GM04503 (cell line): ENCODE measurements around the gene LYPD5.
"Not testable (repeated sequence)": the region's sequence is repeated elsewhere in the genome, so short reads cannot be mapped to it uniquely, and the experiment has no call there.

ENCODE experiments used
- DNase-seq: peaks from one replicate; pipeline ENCODE4 v3.0.0-alpha.2; 2012; ENCODE audit warnings: low read depth

Gene LYPD5

DNA sequence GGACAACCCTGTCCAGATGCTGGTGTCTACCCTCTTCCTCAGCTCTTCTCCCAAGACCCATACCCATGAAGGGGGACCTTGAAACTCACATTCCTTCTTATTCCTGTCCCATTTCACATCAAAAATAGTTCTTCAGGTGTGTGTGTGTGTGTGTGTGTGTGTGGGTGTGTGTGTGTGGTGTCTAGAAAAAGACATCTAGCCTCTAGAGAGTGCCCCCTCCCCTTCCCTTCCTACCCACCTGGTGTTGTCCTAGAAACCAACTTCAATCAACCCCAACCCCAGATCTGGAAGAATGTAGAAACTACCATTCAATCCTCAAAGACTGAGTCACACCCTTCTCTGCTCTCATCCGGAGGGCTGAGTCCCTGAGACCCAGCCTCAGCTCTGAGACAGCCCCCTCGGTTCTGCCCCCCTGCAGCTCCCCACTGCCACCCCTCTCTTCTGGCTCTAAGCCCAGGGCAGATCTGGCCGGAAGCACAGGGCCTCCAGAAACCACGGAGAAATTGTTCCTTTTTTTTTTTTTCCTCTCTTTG lies 25.0 kb downstream of the LYPD5 start:
- DNase-seq, result no peak

DNA sequence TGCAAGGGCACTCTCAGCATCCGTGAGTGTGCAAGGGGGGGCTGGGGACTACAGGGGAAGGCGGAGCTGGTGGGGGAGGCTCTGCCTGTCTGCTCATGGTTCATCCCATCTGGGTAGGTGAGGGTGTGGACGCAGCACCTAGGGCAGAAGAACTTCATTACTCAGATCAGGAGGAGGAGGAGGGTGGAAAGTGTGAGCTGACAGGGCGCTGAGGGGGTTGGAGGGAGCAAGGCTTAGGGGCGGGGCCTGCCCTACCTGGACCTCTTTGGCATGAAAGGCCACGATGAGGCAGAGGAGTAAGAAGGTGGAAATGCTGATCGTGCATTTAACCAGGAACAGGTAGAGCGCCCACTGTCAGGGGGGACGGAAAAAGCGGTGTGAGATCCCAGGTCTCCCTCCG lies 26.0 kb downstream of the LYPD5 start:
- DNase-seq, result no peak

- DNase-seq, result no peak
Observed at GRCh38 chr19:43775299-43775890, 26.9 kb downstream of the LYPD5 start.

DNA sequence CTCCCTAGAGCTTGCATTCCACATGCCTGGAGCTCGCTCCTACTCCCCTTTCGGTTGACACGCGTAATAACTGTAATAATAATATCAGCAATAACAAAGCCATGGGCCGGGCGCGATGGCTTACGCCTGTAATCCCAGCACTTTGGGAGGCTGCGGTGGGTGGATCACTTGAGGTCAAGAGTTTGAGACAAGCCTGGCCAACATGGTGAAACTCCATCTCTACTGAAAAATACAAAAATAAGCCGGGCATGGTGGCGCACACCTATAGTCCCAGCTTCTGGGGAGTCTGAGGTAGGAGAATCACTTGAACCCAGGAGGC lies 27.3 kb downstream of the LYPD5 start:
- not testable (repeated sequence) for DNase-seq

- DNase-seq, result no peak
Observed at GRCh38 chr19:43774103-43774939, 27.9 kb downstream of the LYPD5 start.

DNA sequence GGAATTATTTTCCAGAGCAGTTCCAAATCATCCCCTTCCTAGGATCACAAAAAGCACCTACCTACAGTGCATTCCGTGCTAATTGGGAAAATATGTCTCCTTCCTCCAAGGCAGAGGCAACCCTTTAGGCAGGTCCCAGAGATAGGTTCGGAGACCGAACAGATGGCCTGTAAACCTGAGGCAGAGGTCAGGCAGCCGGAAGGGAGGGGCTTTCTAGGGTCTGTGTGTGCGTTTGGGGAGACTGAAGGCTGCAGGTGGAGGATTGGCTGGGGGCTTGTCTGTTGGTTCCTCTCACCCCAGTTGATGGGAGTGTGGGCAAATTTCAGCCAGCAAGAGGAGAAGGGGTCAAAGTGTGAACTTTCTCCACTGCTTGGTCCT lies 28.5 kb downstream of the LYPD5 start:
- DNase-seq, result no peak

DNA sequence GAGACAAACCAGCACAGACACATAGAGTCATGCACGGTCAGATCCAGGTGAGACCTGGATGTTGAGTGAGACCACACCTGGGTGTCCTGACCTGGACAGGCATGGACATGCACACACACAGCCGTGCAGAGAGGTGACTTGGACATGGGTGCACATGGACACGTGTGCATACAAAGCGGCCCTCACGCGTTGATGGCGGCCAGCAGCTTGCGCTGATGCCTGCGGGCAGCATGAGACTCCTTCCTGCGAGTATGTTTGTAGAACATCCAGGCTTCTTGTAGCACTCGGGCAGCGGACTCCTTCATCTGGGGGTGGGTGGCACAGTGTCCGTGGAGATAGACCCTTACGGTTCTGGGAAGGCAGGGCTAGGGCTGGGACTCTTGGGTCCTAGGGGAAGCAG lies 33.0 kb downstream of the LYPD5 start:
- DNase-seq, result no peak

DNA sequence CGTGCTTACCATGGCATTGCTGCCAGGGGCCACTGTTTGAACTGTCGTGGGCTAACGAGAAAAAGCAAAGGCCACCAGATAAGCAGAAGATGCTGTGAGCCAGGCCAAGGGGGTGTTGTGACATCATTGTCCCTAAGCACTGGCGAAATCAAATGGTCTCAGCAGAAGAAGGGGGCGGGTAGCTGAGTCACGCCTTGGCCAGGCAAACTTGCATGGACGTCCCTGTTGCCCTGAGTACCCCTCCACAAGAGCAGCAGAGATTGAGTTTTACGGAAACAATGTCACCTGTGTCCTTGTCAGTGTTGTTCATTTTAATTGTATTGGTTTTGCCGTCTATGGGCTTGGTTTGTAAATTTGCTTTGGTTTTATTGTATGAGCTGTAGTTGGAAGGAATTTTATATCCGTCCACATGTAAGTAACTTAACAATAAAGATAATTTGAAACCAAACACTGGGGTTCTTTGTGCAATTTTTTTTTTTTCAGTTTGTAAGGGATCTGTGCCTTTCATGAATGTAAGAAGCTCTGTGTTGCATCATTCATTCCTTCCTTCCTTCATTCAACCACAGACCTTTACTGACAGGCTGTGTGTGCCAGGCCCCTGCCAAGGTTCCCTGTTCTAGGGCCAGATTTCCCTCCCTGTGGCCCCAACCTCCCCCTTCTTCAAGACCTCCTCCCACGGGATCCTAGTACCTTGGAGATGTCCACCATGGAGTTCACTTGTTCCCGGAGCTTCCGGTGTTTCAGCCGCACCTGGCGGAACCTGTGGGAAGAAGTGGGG lies 33.8 kb downstream of the LYPD5 start:
- DNase-seq, result no peak

DNA sequence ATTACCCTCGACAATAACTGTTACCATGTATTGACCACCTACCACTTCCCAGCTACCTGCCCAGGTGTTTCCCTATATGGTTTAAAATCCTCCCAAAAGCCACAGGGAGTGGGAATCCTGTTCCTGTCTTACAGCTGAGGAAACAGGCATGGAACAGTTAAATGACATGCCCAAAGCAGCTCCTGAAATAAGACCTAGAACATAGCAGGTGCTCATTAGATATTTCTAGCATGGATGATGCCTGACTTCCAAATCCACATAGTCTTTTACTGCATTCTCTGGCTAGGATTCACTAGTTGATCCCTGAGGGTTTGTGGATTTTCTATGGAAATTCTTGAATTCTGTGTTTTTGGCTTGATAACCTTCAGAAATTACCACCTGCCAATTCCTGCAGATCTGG lies 34.4 kb downstream of the LYPD5 start:
- DNase-seq, result no peak

DNA sequence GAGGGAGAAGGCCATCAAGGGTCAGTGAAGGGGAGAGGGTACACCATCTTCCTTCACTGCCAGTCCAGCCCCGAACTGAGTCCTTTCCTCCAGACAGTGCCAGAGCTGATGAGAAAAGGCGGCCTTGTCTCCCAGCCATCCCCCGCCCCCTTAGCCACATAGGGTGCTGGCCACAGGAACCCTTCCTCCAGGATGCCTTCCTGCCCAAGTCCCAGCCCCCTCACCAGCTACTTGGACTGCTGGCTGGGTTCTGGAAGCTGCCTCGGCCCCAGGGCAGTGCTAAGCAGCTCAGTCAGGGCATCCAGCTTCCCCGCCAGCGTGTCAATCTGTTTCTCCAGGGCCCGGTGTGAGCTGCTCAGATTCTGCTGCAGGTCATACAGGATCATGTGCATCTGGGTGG lies 34.9 kb downstream of the LYPD5 start:
- no peak for DNase-seq

- DNase-seq, result no peak
Observed at GRCh38 chr19:43766755-43767043, 35.5 kb downstream of the LYPD5 start.

DNA sequence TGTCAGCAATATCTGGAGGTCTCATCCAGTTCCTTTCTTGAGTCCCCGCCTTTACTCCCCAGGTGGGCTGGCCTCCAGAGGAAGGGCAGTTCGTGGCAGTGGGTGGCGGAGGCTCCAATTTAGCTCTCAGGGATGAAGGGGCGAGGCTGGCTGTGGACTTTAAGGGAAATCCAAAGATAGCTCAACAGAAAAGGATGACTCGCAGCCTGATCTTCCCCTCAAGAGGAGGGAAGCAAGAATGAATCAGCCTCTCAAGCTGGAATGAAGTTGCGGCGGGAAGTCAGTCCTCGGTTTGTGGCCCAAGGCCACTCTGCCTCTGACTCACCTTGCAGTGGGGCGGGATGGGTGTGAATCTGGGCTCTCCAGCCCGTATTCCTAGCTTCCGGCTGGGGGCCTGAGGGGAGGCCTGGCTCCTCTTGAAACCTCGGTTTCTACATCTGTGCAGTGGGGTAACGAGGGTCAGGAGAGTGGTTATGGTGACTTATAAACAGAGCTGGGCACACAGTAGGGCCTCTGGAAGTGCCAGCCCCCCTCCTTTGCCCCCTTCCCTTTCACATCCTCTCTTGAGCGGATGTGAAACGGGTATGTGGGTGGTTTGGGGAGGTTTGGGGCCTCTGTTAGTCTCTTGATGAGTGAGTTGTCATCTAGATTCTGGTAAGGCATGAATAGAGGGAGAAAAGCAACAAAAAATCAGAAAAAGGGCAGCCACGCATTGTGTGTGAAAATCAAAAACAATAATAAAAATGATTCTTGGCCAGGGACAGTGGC lies 37.0 kb downstream of the LYPD5 start:
- DNase-seq, result peak; percentile 87

GRCh38 chr19:43764684-43765083 lies 37.6 kb downstream of the LYPD5 start:
- not testable (repeated sequence) for DNase-seq

DNA sequence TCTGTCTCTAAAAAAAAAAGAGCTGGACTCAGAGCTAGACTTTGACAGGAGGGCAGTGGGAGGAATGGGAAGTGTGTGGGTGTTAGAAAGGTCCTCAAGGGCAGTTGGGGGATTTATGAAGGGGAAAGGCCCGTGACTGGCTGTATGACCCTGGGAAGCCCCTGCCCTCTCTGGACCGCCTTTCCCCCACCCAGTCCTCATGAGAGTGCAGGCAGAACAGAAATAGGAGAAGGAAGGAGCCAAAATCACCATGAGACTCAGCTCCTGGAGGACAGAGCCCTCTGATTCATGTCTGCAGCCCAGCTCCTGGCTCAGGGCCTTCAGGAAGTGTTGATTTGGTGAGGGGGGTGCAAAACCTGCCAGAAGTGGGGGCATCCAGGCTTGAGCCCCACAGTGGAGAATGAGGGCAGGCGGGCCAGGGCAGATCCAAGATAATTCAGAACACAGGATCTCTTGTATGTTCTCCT lies 38.7 kb downstream of the LYPD5 start:
- DNase-seq, result no peak

- DNase-seq, result no peak
Observed at GRCh38 chr19:43762814-43763213, 39.4 kb downstream of the LYPD5 start.

DNA sequence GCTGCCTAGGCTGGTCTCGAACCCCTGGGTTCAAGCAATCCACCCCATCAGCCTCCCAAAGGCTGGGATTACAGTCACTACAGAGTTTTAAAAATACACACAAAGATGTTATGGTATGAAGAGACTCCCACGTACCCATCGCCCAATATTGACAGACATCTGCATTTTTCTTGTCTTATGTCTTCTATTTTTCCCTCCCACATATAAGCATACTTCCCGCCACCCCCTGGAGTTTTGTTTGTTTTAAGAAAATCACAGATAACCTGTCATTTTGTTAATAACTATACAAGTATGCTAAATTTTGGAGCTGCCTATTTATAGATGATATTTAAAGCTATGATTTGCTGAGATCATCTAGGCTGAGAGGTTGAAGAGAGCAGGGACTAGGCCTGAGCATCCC lies 41.3 kb downstream of the LYPD5 start:
- no peak for DNase-seq

GRCh38 chr19:43759515-43759914 lies 42.7 kb downstream of the LYPD5 start:
- no peak for DNase-seq

- DNase-seq, result no peak
Observed at GRCh38 chr19:43755256-43755801, 46.9 kb downstream of the LYPD5 start.

DNA sequence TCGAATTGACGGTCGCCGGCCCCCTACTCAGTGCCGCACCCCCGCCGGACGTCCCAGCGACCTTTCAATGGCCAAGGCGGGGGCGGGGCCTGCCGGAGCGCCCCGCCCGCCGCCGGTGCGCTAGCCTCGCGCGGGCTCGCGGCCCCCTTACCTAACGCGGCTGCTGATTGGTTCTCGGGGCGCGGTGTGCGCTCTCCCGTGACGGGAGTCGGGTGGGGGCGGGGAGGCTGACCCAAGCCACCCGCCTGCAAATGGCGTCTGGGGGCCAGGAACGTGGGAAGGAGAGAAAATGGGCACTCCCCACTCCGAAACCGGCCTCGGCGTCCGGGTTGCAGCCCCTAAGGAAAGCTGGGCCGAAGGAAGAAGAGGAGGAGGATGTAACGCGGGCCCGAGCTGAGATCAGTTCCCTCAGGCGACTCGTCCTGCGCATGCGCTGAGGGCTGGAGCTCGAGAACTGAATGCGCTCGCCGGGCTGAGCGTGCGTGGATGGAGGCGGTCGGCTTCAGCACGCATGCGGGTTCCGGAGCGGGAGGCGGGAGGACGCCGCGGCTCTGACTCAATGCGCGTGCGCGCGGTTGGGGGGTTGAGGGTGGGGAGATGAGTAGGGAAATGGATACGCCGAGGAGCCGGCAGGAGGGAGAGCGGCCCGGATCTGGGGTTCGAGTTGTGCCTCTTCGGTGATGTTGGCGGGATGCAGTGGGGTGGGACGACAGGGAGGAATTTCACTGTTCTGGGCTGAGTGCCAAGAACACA lies 47.6 kb downstream of the LYPD5 start, which contains the start of gene SMG9:
TSS of gene SMG9 (minus strand) at position 460 of the 753 bp plus-strand sequence. CDS start 4,221 bp downstream, outside the sequence.
- peak; percentile 80 for DNase-seq

DNA sequence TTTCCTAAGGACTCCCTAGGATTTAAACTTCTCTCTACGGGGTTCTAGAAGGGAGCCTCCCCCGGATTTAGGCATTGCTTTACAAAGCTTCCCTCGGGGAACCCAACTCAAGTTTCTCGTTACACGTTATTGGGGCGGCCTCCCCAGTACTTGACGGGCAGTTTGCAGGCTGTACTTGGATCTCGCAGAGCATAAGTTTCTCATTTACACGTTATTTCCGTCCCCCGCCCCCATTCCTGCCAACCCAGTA lies 48.1 kb downstream of the LYPD5 start:
- DNase-seq, result no peak

DNA sequence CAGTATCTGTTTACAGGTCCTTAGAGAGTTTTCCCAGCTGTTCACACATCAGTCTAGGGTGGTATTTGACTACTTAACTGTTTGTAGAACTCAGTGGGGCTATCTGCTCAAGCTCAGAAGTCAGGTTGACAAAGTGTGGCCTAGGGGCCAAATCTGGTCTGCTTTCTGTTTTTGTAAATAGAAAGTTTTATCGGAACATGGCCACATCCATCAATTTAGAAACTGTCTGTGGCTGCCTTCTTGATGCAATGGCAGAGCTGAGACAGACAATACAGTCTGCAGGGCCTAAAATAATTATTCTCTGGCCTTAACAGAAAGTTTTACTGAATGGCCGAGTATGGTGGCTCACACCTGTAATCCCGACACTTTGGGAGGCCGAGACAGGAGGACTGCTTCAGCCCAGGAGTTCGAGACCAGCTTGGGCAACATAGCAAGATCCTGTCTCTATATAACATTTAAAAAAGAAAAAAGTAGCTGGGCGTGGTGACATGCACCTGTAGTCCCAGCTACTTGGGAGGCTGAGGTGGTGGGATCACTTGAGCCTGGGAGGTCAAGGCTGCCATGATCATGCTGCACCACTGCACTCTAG lies 49.9 kb downstream of the LYPD5 start:
- DNase-seq, result no peak
